PC-9 (cell line): Measurements from ENCODE around the gene PIGO.

Source experiments
- EZH2 ChIP-seq: fragments of 200-600 bp; sonication (generic); IDR thresholded peaks from 2 replicates; pipeline ENCODE4 v1.8.0; 2017; ENCODE audit warnings: antibody characterized with exemption, low read depth
- TF ChIP-seq, protein P1 (sequence below): fragments of 200-600 bp; sonication (generic); conservative IDR thresholded peaks from 2 replicates; pipeline ENCODE4 v1.6.1; 2017; ENCODE audit warnings: mixed run types, antibody characterized with exemption, mild to moderate bottlenecking, moderate library complexity

DNA sequence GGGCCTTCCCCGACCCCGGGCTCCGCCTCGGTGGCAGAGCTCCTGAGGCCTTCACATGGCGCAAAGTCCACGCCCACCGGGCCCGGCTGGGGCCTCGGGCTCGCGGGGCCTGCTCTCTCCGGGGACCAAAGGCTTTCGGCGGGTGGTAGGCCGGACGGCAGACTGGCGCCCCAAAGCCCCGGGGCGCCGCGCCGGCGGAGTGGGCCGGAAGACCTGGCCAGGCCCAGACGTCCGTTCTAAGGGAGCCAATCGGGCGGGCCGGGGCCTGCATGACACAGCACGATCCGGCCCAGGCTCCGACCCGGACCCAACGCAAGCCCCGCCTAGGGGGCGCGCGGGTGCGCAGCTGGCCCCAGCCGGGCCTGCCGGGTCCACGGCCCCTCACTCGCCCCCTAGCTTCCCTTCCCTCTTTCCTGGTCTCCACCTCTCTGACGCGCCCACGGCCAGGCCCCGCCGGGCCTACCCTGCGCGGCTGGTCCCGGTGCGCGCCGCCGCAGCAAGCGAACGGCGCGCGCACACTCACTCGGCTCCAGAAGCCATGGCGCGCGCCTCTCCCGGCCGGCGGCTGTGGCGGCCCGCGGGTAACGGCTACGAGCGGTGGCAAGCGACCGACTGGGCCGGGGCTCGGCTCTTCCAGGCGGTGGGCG lies 24.5 kb downstream of the PIGO start:
- TF ChIP-seq, protein P1, sequence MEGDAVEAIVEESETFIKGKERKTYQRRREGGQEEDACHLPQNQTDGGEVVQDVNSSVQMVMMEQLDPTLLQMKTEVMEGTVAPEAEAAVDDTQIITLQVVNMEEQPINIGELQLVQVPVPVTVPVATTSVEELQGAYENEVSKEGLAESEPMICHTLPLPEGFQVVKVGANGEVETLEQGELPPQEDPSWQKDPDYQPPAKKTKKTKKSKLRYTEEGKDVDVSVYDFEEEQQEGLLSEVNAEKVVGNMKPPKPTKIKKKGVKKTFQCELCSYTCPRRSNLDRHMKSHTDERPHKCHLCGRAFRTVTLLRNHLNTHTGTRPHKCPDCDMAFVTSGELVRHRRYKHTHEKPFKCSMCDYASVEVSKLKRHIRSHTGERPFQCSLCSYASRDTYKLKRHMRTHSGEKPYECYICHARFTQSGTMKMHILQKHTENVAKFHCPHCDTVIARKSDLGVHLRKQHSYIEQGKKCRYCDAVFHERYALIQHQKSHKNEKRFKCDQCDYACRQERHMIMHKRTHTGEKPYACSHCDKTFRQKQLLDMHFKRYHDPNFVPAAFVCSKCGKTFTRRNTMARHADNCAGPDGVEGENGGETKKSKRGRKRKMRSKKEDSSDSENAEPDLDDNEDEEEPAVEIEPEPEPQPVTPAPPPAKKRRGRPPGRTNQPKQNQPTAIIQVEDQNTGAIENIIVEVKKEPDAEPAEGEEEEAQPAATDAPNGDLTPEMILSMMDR, result peak; percentile 29; the same call in 1 of the 2 replicates
- TF ChIP-seq EZH2, result no peak
